Stimulated activated CD4-positive, alpha-beta T cell treated with anti-CD3 and anti-CD28 coated beads, TNF-alpha, amount 100 ng/mL, for 4 hours (primary cell): Measurements from ENCODE around the gene WWOX.

Experiments used
- DNase-seq, 3 experiments: peaks; one replicate each; pipeline ENCODE4 v3.0.0-alpha.2; 2020; ENCODE audit warnings: low read depth in 3 of 3

Gene WWOX

GRCh38 chr16:79137426-79137939 lies 1038.0 kb downstream of the WWOX start:
- DNase-seq = no peak

- DNase-seq = no peak
Observed at GRCh38 chr16:79139799-79140198, 1040.3 kb downstream of the WWOX start.

GRCh38 chr16:79143026-79143425 lies 1043.6 kb downstream of the WWOX start:
- DNase-seq = no peak

GRCh38 chr16:79150151-79150550 lies 1050.7 kb downstream of the WWOX start:
- DNase-seq = no peak

- no peak for DNase-seq
Observed at GRCh38 chr16:79150632-79151310, 1051.3 kb downstream of the WWOX start.

- DNase-seq = no peak
Observed at GRCh38 chr16:79154086-79154485, 1054.6 kb downstream of the WWOX start.

- DNase-seq = no peak
Observed at GRCh38 chr16:79155471-79155870, 1056.0 kb downstream of the WWOX start.

- no peak for DNase-seq
Observed at GRCh38 chr16:79155904-79156303, 1056.5 kb downstream of the WWOX start.

- no peak for DNase-seq
Observed at GRCh38 chr16:79156761-79157160, 1057.3 kb downstream of the WWOX start.

GRCh38 chr16:79158337-79158736 lies 1058.9 kb downstream of the WWOX start:
- no peak for DNase-seq

GRCh38 chr16:79159261-79160049 lies 1060.0 kb downstream of the WWOX start:
- DNase-seq = no peak

- DNase-seq = no peak
Observed at GRCh38 chr16:79162977-79163376, 1063.5 kb downstream of the WWOX start.

- DNase-seq = no peak
Observed at GRCh38 chr16:79163691-79164387, 1064.4 kb downstream of the WWOX start.

- no peak for DNase-seq
Observed at GRCh38 chr16:79164388-79164995, 1065.0 kb downstream of the WWOX start.

GRCh38 chr16:79165079-79165478 lies 1065.6 kb downstream of the WWOX start:
- no peak for DNase-seq

GRCh38 chr16:79165506-79165905 lies 1066.1 kb downstream of the WWOX start:
- no peak for DNase-seq

- DNase-seq = no peak
Observed at GRCh38 chr16:79167893-79168292, 1068.4 kb downstream of the WWOX start.

- DNase-seq = no peak
Observed at GRCh38 chr16:79168321-79168720, 1068.9 kb downstream of the WWOX start.

- DNase-seq = no peak
Observed at GRCh38 chr16:79169239-79169638, 1069.8 kb downstream of the WWOX start.

GRCh38 chr16:79170555-79171246 lies 1071.2 kb downstream of the WWOX start:
- DNase-seq = no peak

- DNase-seq = no peak
Observed at GRCh38 chr16:79171504-79171903, 1072.0 kb downstream of the WWOX start.
